NT2/D1 (cell line): Measurements from ENCODE around the gene HTT-AS.

Source experiments
- DNase-seq: peaks from one replicate; pipeline ENCODE4 v3.0.0-alpha.2; 2011; ENCODE audit warnings: low read depth, low spot score
- H3K27me3 ChIP-seq: 2 replicates; pipeline ENCODE4 v1.6.0; 2011; ENCODE audit warnings: mild to moderate bottlenecking; ENCODE audit not compliant: insufficient read length, insufficient read depth
- H3K36me3 ChIP-seq: 2 replicates; pipeline ENCODE4 v1.6.1; 2011; ENCODE audit warnings: mild to moderate bottlenecking, low read length, mixed read lengths; ENCODE audit not compliant: insufficient read depth, insufficient read length
- H3K4me1 ChIP-seq: 2 replicates; pipeline ENCODE4 v1.5.1; 2011; ENCODE audit not compliant: insufficient read depth, insufficient read length
- H3K4me3 ChIP-seq: 2 replicates; pipeline ENCODE4 v1.5.1; 2011; ENCODE audit warnings: low read depth; ENCODE audit not compliant: insufficient read length
- H3K9ac ChIP-seq: 2 replicates; pipeline ENCODE4 v1.6.0; 2011; ENCODE audit warnings: low read depth; ENCODE audit not compliant: insufficient read length
- H3K9me3 ChIP-seq: 2 replicates; pipeline ENCODE4 v1.5.1; 2011; ENCODE audit warnings: mild to moderate bottlenecking, low read length; ENCODE audit not compliant: insufficient read depth
- SUZ12 ChIP-seq: IDR thresholded peaks from 2 replicates; pipeline ENCODE4 v1.6.1; 2011; ENCODE audit not compliant: insufficient read length, insufficient read depth; ENCODE audit errors: extremely low read depth
- YY1 ChIP-seq: IDR thresholded peaks from 2 replicates; pipeline ENCODE4 v1.6.1; 2011; ENCODE audit not compliant: insufficient read length, insufficient read depth
- ZNF274 ChIP-seq: IDR thresholded peaks from 2 replicates; pipeline ENCODE4 v1.6.1; 2011; ENCODE audit warnings: mild to moderate bottlenecking, low read depth, low read length

HTT-AS gene

GRCh38 chr4:3013839-3014350, 60.4 kb downstream of the HTT-AS start:
- Histone ChIP-seq H3K36me3 (no peaks in the 10 kb centered on the region), H3K4me3 (no peak overlapping the region), H3K9ac (no peak overlapping the region), H3K27me3 (no peaks in the 10 kb centered on the region), H3K9me3 (no peaks in the 10 kb centered on the region), H3K4me1 (no peaks in the 10 kb centered on the region)
- no peak for DNase-seq
- no peak for TF ChIP-seq YY1
- TF ChIP-seq ZNF274 = no peak
- TF ChIP-seq SUZ12 = no peak
